DND-41 (cell line): ENCODE data around the gene ZNF141.

Experiments used
- CTCF ChIP-seq: IDR thresholded peaks from 2 replicates; pipeline ENCODE4 v1.5.1; 2012; ENCODE audit warnings: borderline replicate concordance, low read length, moderate library complexity, mild to moderate bottlenecking; ENCODE audit not compliant: poor library complexity, severe bottlenecking; ENCODE audit errors: extremely low read depth
- EZH2 ChIP-seq: IDR thresholded peaks from 3 replicates; pipeline ENCODE4 v1.6.1; 2012; ENCODE audit warnings: borderline replicate concordance, low read depth, mild to moderate bottlenecking, moderate library complexity, low read length, inconsistent platforms; ENCODE audit not compliant: severe bottlenecking

GRCh38 chr4:288891-289290 is 48.7 kb upstream of the ZNF141 start:
- TF ChIP-seq CTCF = no peak
- TF ChIP-seq EZH2 = no peak
